ENCODE measurements around the gene IQGAP2.

Gene IQGAP2

DNA sequence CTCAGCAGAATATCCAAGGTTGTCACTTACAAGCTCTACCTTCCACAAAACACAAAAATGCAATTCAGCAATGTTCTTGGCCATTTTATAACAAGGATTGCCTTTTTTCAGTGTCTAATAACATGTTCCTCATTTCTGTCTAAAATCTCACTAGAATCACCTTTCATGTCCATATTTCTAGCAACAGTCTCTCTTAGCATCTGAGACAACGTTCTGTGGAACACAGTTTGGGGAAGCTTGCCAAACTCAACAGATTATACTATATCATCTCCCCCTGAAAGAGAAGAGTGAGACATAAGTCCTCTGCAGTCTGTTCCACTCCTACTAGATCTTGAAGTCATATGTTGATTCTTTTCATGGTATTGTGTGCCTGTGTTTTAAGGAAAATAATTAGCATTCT, 149.5 kb downstream of the IQGAP2 start:
- Mint-ChIP-seq H3K4me3 (no peak overlapping the region), H3K27ac (no peak overlapping the region), H3K36me3 (peaks cover 10% of the 10 kb centered on the region), H3K9me3 (no peaks in the 10 kb centered on the region), H3K4me1 (peaks cover 72% of the 10 kb centered on the region), H3K27me3 (no peaks in the 10 kb centered on the region)

DNA sequence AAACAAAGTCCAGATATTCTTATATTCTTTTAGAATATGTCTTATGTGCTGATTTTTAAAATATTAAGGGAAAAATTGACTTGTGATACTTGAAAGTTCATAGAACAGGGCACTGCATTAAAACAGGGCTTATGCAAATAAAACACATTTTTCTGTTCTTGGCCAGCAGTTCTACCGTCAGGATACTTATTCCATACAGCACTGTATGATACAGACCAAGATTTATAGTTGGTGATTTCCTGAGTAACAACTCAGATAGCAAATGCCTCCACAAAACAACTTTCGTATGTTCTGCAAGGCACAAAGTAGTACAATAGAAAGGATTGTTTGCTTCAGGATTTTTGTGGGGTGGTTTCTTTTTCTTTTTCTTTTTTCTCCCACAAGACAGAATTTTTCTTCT, 150.2 kb downstream of the IQGAP2 start:
- H3K9me3 Mint-ChIP-seq, result no peaks in the 10 kb centered on the region
- peaks cover 10% of the 10 kb centered on the region for H3K36me3 Mint-ChIP-seq
- H3K27ac Mint-ChIP-seq, result no peak overlapping the region
- no peak overlapping the region for H3K4me3 Mint-ChIP-seq
- peaks cover 65% of the 10 kb centered on the region for H3K4me1 Mint-ChIP-seq
- H3K27me3 Mint-ChIP-seq, result no peaks in the 10 kb centered on the region

- peak overlapping the region; percentile 9 for H3K27ac Mint-ChIP-seq
- H3K4me3 Mint-ChIP-seq, result no peak overlapping the region
- no peaks in the 10 kb centered on the region for H3K27me3 Mint-ChIP-seq
- peaks cover 55% of the 10 kb centered on the region for H3K4me1 Mint-ChIP-seq
- H3K9me3 Mint-ChIP-seq, result no peaks in the 10 kb centered on the region
- H3K36me3 Mint-ChIP-seq, result peaks cover 15% of the 10 kb centered on the region
Observed at GRCh38 chr5:76555114-76555513, 152.0 kb downstream of the IQGAP2 start.

GRCh38 chr5:76555717-76556116, 152.6 kb downstream of the IQGAP2 start:
- Mint-ChIP-seq H3K4me3 (no peak overlapping the region), H3K27ac (no peak overlapping the region), H3K27me3 (no peaks in the 10 kb centered on the region), H3K9me3 (no peaks in the 10 kb centered on the region), H3K4me1 (peaks cover 54% of the 10 kb centered on the region), H3K36me3 (peaks cover 15% of the 10 kb centered on the region)

DNA sequence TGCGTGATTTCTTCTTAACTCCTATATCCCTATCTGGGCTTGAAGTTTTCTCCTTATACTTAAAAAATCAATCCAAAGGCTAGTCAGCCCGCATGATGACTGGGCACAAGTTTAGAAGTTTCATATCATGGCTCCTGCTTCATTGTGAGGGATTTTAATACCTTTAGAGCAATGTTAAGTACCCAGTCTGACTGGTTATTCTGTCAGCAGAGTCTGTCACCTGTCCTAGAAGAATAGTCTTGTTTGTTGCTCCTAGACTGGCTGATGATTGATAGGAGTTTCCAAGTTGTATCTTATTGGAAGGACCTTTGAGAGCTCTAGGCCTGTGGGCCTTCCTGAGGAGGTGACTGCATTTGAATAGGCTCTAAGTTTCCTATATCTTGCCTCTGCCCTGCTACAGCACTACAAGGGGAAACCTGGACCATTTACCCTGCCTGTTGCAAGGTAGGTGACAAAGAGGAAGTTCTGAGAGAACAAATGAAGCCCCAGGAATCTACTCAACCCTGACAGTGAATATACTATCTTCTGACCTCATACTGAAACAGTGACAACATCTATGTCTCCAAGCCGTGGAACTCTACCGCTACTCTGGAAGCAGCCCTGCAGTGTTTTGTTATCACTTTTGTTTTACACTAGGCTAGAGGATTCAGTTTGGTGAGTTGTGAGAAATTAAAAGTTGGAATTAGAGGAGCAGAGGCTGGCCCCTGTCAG, 153.6 kb downstream of the IQGAP2 start:
- Mint-ChIP-seq H3K36me3 (peaks cover 15% of the 10 kb centered on the region), H3K27me3 (no peaks in the 10 kb centered on the region), H3K27ac (peak overlapping the region; percentile 46), H3K4me1 (peaks cover 58% of the 10 kb centered on the region), H3K9me3 (no peaks in the 10 kb centered on the region), H3K4me3 (no peak overlapping the region)

GRCh38 chr5:76560952-76561891, 158.1 kb downstream of the IQGAP2 start:
- Mint-ChIP-seq H3K4me3 (no peak overlapping the region), H3K27me3 (no peaks in the 10 kb centered on the region), H3K36me3 (peaks cover 17% of the 10 kb centered on the region), H3K27ac (no peak overlapping the region), H3K9me3 (no peaks in the 10 kb centered on the region), H3K4me1 (peaks cover 33% of the 10 kb centered on the region)

GRCh38 chr5:76561959-76562358, 158.9 kb downstream of the IQGAP2 start:
- H3K27ac Mint-ChIP-seq, result no peak overlapping the region
- H3K4me1 Mint-ChIP-seq, result peaks cover 33% of the 10 kb centered on the region
- H3K36me3 Mint-ChIP-seq, result peaks cover 21% of the 10 kb centered on the region
- no peak overlapping the region for H3K4me3 Mint-ChIP-seq
- H3K9me3 Mint-ChIP-seq, result no peaks in the 10 kb centered on the region
- no peaks in the 10 kb centered on the region for H3K27me3 Mint-ChIP-seq

DNA sequence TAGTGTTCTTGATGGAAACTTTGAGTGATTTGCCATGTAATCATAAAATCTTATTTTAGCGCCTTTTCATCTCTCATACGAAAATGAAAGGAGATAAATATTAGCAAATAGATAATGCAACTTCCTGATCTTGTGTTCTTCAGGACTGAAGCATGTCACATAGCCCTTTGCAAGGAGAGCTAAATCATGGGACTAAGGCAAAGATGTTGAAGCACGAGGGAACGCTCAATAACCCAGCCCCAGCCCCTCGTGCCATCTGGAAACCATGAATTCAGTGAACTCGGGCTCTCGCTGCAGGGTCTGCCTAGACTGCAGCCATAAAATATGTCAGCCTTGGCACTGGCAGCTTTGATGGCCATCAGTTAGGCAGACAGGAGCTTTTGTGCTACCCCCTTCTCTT, 161.9 kb downstream of the IQGAP2 start:
- H3K27me3 Mint-ChIP-seq, result no peaks in the 10 kb centered on the region
- no peaks in the 10 kb centered on the region for H3K9me3 Mint-ChIP-seq
- H3K4me3 Mint-ChIP-seq, result no peak overlapping the region
- no peak overlapping the region for H3K27ac Mint-ChIP-seq
- peaks cover 19% of the 10 kb centered on the region for H3K4me1 Mint-ChIP-seq
- H3K36me3 Mint-ChIP-seq, result peaks cover 18% of the 10 kb centered on the region

DNA sequence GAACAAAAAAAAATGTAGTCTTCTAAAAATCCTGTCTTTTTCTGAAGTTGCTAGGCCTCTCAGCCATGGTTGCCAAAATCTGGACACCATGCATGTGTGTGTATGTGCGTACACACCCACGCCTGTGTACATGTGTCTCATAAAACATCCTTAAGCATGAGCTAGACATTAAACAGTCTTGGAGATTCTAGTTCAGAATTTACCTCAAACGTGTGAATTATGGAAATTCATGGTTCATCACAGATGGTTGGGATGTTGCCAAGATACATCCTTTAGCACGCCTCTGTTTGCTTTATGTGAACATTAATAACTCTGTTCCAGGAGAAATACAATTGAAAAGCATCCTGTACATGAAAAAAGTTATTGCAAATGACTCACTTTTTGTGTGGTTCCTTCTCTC, 167.1 kb downstream of the IQGAP2 start:
- Mint-ChIP-seq H3K27ac (no peak overlapping the region), H3K9me3 (no peaks in the 10 kb centered on the region), H3K4me3 (no peak overlapping the region), H3K4me1 (peaks cover 17% of the 10 kb centered on the region), H3K27me3 (no peaks in the 10 kb centered on the region), H3K36me3 (peaks cover 15% of the 10 kb centered on the region)

DNA sequence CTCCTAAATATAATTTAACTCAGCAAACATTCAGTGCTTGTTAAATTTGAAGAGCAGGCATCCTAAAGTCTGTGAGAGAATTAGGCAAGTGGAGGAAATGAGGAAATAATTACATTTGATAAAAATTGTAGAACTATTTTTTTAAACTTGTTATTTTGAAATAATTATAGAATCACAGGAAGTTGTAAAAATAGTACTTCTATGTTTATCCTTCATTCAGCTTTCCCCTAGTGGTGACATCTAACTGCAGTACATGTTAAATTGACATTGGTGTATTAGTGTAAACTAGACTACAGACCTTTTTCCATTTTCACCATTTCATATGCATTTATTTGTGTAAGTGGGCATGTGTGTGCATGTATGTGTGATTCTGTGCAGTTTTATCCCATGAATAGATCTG, 168.5 kb downstream of the IQGAP2 start:
- H3K36me3 Mint-ChIP-seq, result peaks cover 11% of the 10 kb centered on the region
- no peak overlapping the region for H3K27ac Mint-ChIP-seq

GRCh38 chr5:76576450-76576849, 173.4 kb downstream of the IQGAP2 start:
- Mint-ChIP-seq H3K4me3 (no peak overlapping the region), H3K27me3 (no peaks in the 10 kb centered on the region), H3K9me3 (no peaks in the 10 kb centered on the region), H3K27ac (no peak overlapping the region), H3K4me1 (peaks cover 15% of the 10 kb centered on the region), H3K36me3 (peaks cover 9% of the 10 kb centered on the region)

More for the DNA sequence above, 168.5 kb downstream of the IQGAP2 start:
- Mint-ChIP-seq H3K4me1 (peaks cover 16% of the 10 kb centered on the region), H3K4me3 (no peak overlapping the region), H3K9me3 (no peaks in the 10 kb centered on the region), H3K27me3 (no peaks in the 10 kb centered on the region)

- Mint-ChIP-seq H3K4me3 (no peak overlapping the region), H3K36me3 (peaks cover 7% of the 10 kb centered on the region), H3K27ac (no peak overlapping the region), H3K27me3 (no peaks in the 10 kb centered on the region), H3K9me3 (no peaks in the 10 kb centered on the region), H3K4me1 (peaks cover 17% of the 10 kb centered on the region)
Observed at GRCh38 chr5:76576996-76577395, 173.9 kb downstream of the IQGAP2 start.

DNA sequence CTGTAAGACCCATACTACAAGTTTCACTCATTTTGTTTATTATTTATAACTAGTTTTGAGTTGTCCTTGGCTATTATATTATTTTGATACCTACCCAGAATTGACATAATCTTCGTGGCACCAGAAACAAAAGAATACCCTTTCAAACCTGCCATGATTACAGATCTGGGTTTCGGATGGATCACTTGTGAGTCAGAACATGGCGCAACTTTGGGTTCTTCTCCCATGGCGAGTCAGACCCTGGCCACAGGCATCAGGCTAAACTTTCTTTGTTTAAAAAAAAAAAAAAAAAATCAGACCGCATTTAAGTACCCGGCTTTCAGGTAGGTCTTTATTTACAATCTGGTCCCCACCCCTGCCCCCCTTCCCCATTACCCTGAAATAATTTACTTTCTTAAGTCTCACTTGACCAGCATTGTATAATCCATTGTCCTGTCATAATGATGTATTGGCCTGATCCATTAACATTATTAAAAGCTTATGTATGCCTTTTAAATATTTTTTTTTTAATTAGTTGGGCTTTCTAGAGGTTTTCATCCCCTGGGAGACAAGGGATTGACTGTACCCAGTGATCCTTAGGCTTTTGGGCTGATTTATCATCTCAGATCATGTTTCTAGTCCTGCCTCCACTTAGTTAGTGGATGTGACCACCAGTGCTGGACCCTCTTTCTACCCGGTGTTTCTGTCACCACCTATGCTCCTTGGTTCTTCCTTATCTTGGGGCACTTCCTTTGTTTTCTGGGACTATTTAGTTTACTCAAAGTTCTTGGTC, 176.3 kb downstream of the IQGAP2 start:
- H3K4me1 Mint-ChIP-seq, result peaks cover 27% of the 10 kb centered on the region

GRCh38 chr5:76580981-76581380, 177.9 kb downstream of the IQGAP2 start:
- H3K27ac Mint-ChIP-seq, result no peak overlapping the region
- no peak overlapping the region for H3K4me3 Mint-ChIP-seq
- no peaks in the 10 kb centered on the region for H3K9me3 Mint-ChIP-seq
- peaks cover 7% of the 10 kb centered on the region for H3K36me3 Mint-ChIP-seq
- H3K4me1 Mint-ChIP-seq, result peaks cover 27% of the 10 kb centered on the region
- no peaks in the 10 kb centered on the region for H3K27me3 Mint-ChIP-seq

More for the DNA sequence above, 176.3 kb downstream of the IQGAP2 start:
- Mint-ChIP-seq H3K27ac (no peak overlapping the region), H3K27me3 (no peaks in the 10 kb centered on the region), H3K9me3 (no peaks in the 10 kb centered on the region), H3K36me3 (peaks cover 7% of the 10 kb centered on the region), H3K4me3 (no peak overlapping the region)
